Measurements from ENCODE around the gene GNG14.
"Not testable (repeated sequence)": the region's sequence is repeated elsewhere in the genome, so short reads cannot be mapped to it uniquely, and the experiment has no call there.

The GNG14 gene

DNA sequence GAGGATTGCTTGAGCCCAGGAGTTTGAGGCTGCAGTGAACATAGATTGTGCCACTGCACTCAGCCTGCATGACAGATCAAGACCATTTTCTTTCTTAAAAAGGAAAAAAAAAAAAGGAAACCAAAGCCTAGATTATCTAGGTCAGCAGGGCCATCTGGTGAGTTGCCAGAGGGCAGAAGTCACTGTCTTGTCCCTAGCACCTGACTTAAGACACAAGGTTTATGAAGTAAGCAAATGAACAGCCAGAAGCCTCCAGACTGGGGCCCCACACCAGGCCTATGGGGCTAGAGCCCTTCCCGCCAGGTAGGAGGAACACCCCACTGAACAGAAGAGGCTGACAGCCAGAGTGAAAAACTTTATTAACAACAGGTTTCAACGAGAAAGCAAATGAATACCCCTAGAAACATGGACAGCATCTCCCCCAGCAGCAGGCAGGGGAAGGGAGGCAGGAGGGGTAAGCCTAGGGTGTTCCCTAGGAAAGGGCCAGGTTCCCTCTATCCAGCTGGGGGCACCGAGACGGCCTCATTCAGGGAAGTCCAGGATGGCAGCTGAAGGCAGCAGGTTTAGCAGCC is 20.0 kb upstream of the GNG14 start:
- no peak for DNase-seq

DNA sequence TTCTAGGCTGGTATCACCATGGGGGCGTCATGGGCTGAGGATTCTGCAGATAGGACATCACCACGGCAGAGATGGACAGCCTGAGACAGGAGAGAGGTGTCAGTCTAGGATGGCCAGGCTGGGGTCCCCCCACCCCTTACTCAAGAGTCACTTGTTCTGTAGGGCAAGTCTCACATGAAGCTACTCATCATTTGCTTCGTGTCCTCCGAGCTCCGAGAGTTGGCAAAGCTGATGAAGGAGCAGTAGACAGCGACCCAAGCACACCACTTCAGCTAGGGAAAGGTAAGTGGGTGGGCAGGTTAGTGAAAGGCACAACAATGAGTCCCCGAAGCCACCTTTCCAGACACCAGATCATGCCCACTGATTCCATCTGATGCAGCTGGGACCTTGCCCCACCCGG is 19.5 kb upstream of the GNG14 start:
- no peak for DNase-seq

DNA sequence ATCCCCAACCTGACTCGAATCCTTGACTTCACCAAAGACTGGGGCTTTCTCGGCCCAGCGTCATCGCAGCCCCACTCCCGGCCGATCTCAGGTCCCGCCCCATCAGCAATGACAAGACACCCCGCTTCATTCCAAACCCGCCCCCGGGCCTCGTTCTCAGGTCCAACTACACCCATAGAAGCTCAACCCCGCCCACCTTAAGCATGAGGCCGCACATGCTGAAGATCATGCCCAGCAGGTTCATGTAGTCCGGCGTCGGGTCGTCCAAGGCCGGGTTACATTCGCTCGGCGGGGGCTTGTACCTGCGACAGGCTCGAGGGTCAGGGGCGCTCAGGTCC is 18.9 kb upstream of the GNG14 start:
- DNase-seq, result peak; percentile 71

DNA sequence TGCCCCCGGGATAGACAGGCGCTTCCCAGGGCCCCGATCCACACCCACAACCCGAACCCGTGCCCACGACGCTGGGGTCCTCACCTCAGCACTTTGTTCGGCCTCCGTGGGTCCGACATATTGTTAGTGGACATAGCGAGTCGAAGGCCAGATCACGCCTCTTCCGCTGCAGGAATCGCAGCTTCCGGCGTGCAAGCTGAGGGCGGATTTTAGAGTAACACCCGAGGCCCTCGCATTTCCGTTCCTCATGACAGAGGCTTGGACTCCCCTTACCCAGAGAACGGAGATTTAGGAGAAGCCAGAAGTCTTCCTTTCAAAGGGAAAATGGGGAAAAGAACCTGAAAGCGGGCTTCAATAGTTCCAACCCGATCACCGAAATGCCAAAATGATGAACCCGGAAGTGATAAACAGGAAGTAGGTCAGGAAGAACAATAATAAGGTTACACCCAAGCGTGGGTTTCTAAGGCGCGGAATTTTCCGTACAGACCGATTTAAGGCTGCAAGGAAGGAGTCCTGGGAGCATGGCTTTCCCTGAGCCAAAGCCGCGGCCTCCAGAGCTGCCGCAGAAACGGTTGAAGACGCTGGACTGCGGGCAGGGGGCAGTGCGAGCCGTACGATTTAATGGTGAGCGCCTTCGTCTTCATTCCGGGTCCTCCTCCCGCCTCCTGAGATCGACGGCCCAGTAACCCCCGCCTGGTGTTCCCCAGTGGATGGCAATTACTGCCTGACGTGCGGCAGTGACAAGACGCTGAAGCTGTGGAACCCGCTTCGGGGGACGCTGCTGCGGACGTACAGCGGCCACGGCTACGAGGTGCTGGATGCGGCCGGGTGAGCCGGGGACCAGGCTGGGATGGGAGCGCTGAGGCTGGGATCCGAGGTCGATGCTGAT is 18.3 kb upstream of the GNG14 start:
- DNase-seq, result peak; percentile 80

DNA sequence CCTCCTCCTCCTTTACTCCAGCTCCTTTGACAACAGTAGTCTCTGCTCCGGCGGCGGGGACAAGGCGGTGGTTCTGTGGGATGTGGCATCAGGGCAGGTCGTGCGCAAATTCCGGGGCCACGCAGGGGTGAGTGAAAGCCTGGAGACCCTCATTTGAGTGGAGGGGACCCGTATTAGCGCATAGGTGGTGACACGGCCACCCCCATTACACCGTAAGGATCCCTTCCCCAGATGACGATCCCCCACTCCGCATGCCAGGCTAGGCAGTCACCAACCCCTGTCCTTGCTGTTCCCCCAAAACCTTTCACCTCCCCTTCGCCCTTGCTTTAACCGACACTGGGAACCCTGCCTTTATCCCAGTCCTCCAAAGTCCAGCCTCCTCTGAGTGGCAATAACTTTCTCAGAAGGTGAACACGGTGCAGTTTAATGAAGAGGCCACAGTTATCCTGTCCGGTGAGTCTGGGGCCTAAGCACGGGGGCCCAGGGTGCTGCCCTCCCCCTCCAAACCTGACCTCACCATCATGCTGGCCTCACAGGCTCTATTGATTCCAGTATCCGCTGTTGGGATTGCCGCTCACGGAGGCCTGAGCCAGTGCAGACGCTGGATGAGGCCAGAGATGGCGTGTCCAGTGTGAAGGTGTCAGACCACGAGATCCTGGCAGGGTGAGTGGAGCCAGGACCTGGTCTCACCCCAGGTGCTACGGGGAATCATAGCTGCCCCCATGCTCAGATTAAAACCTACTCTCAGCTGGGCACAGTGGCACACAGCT is 17.5 kb upstream of the GNG14 start:
- no peak for DNase-seq

DNA sequence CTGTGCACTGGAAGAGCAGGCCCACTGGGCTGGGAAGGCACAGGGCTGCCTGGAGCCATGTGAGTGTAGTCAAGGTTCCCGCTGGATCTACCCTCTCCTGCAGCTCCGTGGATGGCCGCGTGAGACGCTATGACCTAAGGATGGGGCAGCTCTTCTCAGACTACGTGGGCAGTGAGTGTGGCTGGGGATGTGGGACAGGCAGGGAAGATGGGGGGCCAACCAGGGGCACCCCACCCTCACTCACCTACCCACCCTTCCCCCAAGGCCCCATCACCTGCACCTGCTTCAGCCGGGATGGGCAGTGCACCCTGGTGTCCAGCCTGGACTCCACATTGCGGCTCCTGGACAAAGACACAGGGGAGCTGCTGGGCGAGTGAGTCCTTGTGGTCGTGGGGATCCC is 15.1 kb upstream of the GNG14 start:
- DNase-seq, result no peak

DNA sequence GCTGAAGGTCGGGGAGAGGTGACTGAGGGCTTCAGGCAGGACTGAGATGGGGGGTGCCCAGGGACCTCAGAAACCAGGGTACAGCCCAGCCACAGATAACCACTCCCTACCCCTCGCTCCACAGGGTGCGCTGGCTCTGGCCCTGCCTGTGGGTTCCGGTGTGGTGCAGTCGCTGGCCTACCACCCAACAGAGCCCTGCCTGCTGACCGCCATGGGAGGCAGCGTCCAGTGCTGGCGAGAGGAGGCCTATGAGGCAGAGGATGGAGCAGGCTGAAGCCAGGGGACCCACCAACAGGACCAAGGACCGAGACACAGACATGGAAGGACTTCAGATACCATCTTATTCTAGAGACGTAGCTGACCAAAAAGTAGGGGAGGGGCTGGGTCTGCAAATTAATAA is 12.4 kb upstream of the GNG14 start:
- no peak for DNase-seq

DNA sequence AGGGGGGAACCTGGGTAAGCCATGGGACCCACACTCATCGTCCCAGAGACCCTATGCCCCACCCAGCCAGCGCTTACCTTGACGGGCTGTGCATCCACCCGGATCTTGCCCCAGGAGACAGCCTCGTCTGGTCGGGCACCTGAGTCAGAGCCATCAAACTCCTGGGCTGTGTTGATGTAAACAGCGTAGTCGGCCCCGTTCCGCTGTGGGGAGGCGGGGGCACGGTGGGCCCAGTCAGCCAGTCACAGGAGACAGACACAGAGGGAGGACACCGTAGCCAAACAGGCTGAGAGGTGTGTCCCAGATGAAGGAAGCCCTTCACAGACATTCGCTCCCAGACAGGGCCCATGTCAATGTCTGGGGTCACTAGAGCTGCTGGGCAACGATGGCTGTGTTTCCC is 11.9 kb upstream of the GNG14 start:
- DNase-seq, result no peak

DNA sequence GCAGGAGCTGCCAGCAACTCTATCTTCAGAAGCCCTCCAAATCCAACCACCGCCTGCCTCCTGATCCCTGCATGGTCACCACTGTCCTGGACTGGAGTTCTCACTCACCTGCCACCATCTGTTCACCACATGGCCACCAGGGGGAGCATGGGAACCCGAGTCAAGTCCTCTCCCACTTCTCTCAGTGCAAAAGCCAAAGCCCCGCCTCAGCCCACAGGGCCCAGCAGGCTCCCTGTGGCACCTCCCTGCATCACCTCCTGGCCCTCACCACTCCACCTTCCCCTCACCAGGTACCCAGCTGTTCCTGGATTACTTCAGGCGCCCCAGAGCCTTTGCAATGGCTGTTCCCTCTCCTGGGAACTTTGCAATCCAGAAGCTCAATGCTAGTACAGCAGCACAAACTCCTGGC is 11.4 kb upstream of the GNG14 start:
- DNase-seq, result peak; percentile 83

DNA sequence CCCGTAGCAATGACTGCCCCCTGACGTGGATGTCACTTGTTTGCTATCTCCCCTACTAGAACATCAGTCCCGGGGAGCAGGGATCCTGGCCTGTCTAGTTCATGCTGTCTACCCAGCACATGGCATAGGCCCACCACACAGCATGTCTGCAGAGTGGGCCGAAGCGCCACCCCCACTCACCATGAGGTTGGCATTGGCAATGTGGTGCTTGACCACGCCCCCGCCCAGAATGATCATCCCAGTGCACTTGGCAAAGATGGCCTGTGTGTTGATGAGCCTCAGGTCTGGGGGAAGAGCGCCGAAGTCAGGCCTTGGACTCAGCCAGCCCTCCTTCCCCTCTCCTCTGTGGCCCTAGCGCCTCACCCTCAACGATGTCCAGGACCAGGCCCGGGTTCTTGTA is 10.9 kb upstream of the GNG14 start:
- no peak for DNase-seq

DNA sequence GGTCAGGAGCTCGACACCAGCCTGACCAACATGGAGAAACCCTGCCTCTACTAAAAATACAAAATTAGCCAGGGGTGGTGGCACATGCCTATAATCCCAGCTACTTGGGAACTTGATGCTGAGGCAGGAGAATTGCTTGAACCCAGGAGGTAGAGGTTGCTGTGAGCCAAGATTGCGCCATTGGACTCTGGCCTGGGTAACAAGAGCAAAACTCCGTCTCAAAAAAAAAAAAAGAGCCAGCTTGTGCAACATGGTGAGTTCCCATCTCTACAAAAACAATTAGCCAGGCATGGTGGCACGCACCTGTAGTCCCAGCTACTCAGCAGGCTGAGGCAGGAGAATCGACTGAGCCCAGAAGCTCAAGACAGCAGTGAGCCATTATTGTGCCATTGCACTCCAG is 9.8 kb upstream of the GNG14 start:
- DNase-seq, result not testable (repeated sequence)

DNA sequence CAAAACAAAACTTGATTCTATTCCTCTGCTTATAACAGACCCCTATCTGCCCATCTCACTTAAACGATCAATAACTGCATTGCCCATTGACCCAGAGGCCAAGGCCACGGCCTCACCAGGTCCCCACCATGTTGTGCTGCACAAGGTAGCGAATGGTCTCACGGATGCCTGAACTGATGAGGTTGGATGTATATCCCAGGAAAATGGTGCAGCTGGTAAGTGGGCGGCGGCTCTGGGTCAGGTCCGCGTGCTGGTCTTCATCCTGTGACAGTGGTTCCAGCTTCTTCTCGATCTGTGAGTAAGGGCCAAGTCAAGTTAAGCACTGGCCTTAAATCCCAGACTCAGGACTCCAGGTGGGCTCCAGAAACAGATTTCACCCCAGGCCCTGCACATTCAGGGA is 7.8 kb upstream of the GNG14 start:
- DNase-seq, result no peak

DNA sequence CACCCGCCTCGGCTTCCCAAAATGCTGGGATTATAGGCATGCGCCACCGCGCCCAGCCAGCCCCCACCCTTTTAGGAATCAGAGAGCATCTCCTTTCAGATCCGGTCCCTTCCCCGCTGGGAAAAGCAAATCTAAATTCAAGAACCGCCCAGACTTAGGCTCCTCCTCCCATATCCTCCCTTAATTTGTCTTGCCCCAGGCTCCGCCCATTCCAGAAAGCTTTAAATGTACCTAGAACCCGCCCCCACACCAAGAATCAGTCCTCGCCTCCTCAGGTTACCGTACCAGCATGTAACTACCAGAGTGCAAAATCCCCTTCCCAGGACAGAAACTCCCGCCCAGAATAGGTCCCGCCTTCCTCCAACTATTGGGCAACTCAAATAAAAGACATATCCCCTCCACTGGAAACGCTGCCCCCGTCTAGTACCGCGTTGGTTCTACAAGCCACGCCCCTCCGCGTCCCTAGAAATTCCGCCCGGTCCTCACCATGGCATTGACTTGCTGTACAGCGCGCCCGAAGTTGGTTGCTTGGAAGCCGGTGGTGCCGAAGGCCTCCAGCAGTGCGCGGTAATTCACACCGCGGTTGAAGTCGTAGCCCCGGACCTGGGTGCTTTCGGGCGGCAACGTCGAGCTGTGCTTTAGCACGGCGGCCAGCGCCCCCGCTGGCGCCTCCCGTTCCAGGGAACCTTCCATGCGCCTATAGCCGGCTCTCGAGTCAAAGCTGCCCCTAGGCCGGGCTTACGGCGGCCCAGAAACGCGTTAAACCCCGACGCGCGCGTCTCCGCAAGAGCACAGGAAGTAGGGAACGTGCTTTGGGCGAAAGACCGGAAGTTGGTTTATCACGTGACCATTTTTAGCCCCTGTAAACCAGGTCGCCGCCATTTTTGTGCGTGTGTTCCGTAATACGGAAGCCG is 6.5 kb upstream of the GNG14 start, which contains the start of gene DHPS:
Gene DHPS (minus strand): TSS at position 807 of the 914 bp plus-strand sequence. CDS start 114 bp downstream, at position 693.
- peak; percentile 79 for DNase-seq

DNA sequence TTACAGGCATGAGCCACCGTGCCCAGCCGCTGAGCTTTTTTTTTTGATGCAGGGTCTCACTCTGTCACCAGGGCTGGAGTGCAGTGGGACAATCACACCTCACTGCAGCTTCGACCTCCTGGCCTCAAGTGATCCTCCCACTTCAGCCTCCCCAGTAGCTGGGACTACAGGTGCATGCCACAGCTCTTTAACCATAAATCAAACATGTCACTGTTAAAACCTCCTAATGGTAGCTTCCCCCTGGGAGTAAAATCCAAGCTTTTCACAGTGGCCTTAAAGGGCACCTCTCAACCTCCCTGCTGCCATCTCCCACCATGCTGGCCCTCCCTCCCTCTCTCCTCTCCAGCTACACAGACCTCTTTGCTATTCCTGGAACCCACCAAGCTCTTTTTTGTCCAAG is 2.0 kb upstream of the GNG14 start:
- DNase-seq, result no peak

DNA sequence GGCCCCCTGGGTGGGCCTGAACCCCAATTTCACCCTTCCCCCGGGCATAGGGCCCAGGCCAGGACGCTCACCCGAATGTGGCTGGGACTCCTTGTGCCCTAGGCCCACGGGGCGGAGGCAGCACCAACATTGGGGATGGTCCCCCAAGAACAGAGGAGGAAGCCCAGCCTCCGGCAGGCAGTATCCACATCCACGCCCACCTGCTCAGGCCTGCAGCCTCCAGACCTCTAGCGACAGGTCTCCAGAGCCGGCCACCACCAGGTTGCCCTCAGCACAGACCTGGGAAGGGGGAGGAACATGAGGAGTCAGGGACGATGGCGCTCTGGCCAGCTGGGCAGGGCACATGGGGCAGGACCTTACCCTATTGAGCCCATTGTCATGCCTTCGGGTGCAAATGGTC is 1.2 kb downstream of the GNG14 start:
- DNase-seq, result no peak

DNA sequence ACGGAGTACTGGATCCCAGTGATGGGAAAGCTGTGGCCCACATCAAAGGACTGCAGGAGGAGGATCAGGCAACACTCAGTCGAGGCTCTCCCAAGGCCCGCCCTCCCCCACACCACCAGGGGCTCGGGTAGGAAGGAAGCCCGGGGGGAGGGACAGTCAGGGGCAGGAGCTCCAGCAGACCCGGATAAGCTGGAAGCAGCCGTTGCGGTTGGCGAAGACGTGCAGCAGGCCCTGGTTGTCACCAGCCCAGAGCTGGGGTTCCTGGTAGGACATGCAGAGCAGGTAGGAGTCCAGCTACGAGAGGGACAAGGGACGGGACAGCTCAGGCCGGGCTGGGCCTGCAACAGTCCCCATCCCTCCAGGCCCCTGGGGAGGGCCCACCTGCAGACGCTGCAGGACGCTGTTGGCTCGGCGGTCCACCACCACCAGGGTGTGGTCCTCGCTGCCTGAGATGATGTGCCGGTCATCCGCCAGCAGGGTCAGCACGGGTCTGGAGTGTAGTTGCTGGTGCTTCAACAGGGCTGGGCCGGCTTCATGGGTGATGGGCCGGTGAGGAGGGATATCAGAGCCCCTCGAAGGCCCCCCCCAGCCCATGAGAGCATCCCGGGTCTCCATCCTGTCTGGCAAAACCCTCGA is 1.9 kb downstream of the GNG14 start:
- no peak for DNase-seq

DNA sequence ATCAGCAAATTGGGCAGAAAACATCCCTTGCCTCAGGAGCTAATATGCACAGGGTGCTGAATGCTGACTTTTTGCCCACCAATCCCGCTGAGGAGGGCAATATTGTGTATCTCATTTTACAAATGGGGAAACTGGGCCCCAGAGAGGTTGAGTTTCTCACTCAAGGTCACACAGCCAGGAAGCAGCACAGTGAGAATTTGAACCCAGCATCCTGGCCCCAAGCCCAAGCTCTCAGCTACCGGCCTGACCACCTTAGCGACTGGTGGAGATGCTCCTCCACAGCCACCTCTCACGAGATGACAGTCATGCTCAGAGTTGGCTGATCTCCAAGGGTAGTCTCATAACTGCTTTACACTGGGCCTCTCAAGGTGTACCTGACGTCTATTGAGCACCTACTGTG is 5.2 kb downstream of the GNG14 start:
- DNase-seq, result no peak

DNA sequence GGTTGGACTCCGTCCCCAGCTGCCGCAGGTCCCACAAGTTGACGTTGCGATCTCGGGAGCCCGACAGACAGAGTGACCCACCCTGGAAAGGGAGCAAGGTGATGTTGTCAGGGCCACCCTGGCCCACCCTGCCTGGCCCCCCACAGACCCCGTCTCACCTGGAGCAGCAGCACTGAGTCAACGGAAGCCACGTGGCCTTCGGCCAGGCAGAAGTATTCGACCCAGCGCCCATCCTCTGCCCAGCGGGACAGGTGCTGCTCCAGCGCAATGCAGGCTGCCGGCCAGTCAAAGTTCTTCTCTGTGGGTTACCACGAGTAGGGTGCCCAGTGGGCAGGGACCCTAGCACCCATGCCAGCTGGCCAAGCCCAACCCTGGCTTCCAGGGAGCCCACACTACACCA is 6.8 kb downstream of the GNG14 start:
- no peak for DNase-seq

DNA sequence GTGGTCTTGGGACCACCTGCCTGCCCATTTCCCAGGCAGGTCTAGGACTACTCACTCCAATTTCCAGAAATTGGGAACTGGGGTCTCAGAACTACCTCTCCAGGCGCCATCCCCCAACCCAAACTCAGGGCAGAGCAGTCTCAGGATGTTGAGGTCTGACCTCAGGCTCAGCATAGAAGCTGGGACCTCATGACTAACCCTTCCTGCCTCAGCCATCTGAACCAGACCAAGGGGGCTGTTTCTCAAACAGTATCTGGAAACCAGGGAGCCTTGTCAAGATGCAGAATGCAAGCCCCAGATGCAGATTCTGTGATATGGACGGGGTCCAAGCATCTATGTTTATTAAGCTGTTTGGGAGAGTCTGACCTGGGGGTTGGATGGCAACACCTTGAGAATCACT is 7.3 kb downstream of the GNG14 start:
- no peak for DNase-seq

DNA sequence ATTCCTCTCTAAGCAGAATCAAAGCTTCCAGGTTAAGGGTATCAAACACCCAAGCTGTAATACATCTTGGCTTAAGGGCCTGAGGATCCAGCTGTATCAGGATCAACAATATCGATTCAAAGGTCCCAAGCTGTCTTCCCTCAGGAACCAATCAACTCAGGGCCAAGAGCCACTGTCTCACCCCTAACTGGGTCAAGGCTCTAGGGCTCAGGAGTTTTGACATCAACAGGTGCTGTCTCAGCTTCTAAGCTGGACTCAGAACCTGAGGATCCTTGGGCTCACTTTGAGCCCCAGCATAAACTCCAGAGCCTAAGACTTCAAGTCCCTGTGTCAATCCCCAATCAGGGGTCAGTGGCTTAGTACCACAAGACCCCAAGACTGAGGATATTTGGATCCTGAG is 7.7 kb downstream of the GNG14 start:
- DNase-seq, result no peak

DNA sequence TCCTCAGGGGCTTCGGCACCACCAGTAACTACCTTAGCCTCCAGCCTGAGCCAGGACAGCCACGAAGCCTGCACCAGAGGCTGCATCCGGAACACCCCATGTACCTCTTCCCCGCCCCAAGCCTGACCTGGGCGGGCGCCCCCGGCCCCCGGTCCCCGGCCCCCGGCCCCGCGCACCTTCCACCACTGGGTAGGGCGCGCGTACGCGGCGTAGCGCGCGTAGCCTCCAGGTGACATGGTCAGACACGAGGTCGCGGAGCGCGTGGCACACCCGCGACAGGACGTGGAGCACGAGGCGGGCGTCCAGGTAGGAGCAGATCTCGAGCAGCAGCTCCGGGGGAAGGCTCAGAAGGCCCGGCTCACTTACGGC is 8.2 kb downstream of the GNG14 start:
- no peak for DNase-seq

Data from activated T-cell treated with anti-CD3 and anti-CD28 coated beads, Interleukin-2, amount 50 U/mL, for 1 hour (primary cell).